HEK293T (cell line): ENCODE data around the gene VPS37C.
"Not testable (repeated sequence)": the region's sequence is repeated elsewhere in the genome, so short reads cannot be mapped to it uniquely, and the experiment has no call there.

Source experiments
- CTCF ChIA-PET: fragments of 350-600 bp; formaldehyde crosslinking; extraction: SDS; loops from one replicate; lab custom pipeline; 2021; ENCODE audit warnings: antibody characterized with exemption, inconsistent platforms; lab: Yijun Ruan, JAX
- POLR2A ChIA-PET: fragments of 350-600 bp; formaldehyde crosslinking; extraction: SDS; loops from one replicate; lab custom pipeline; 2020; ENCODE audit warnings: antibody characterized with exemption, inconsistent platforms; lab: Yijun Ruan, JAX
- DNase-seq: peaks from one replicate; pipeline ENCODE4 v3.0.0; 2012; ENCODE audit warnings: mixed read lengths; ENCODE audit errors: extremely low spot score
- ARNT ChIP-seq: fragments of 450-650 bp; IDR thresholded peaks from 2 replicates; pipeline ENCODE4 v1.6.1; 2017; ENCODE audit warnings: mild to moderate bottlenecking
- BHLHE40 ChIP-seq: fragments of 450-650 bp; IDR thresholded peaks from 2 replicates; pipeline ENCODE4 v1.6.1; 2016; ENCODE audit warnings: mild to moderate bottlenecking, moderate library complexity, borderline replicate concordance
- CTBP1 ChIP-seq: fragments of 450-650 bp; IDR thresholded peaks from 2 replicates; pipeline ENCODE4 v1.6.1; 2016; ENCODE audit warnings: borderline replicate concordance
- ELF4 ChIP-seq: fragments of 450-650 bp; IDR thresholded peaks from 2 replicates; pipeline ENCODE4 v1.6.1; 2017; ENCODE audit warnings: antibody characterized with exemption
- FOXA1 ChIP-seq: fragments of 450-650 bp; IDR thresholded peaks from 2 replicates; pipeline ENCODE4 v1.6.1; 2016; ENCODE audit warnings: mild to moderate bottlenecking
- FOXK2 ChIP-seq: fragments of 450-650 bp; IDR thresholded peaks from 2 replicates; pipeline ENCODE4 v1.6.1; 2016; ENCODE audit warnings: mild to moderate bottlenecking
- FOXM1 ChIP-seq: fragments of 450-650 bp; IDR thresholded peaks from 2 replicates; pipeline ENCODE4 v1.6.1; 2017; ENCODE audit warnings: mild to moderate bottlenecking, borderline replicate concordance
- HDGF ChIP-seq: fragments of 450-650 bp; IDR thresholded peaks from 2 replicates; pipeline ENCODE4 v1.6.1; 2017; ENCODE audit warnings: antibody characterized with exemption, borderline replicate concordance
- L3MBTL2 ChIP-seq: fragments of 450-650 bp; conservative IDR thresholded peaks from 2 replicates; pipeline ENCODE4 v1.6.1; 2016; ENCODE audit warnings: mild to moderate bottlenecking
- LEF1 ChIP-seq: fragments of 450-650 bp; IDR thresholded peaks from 2 replicates; pipeline ENCODE4 v1.6.1; 2017; ENCODE audit warnings: mild to moderate bottlenecking, borderline replicate concordance
- NFRKB ChIP-seq: fragments of 450-650 bp; IDR thresholded peaks from 2 replicates; pipeline ENCODE4 v1.6.1; 2016; ENCODE audit warnings: mild to moderate bottlenecking, moderate library complexity
- SP1 ChIP-seq: fragments of 450-650 bp; IDR thresholded peaks from 2 replicates; pipeline ENCODE4 v1.6.1; 2017
- SUZ12 ChIP-seq: fragments of 450-650 bp; IDR thresholded peaks from 2 replicates; pipeline ENCODE4 v1.6.1; 2016; ENCODE audit warnings: mild to moderate bottlenecking
- TARDBP ChIP-seq: fragments of 450-650 bp; IDR thresholded peaks from 2 replicates; pipeline ENCODE4 v1.6.1; 2016
- ZNF384 ChIP-seq: fragments of 450-650 bp; IDR thresholded peaks from 2 replicates; pipeline ENCODE4 v1.6.1; 2016
- TF ChIP-seq, protein P1 (sequence below): fragments of 450-650 bp; IDR thresholded peaks from 2 replicates; pipeline ENCODE4 v1.6.1; 2016

Gene VPS37C

DNA sequence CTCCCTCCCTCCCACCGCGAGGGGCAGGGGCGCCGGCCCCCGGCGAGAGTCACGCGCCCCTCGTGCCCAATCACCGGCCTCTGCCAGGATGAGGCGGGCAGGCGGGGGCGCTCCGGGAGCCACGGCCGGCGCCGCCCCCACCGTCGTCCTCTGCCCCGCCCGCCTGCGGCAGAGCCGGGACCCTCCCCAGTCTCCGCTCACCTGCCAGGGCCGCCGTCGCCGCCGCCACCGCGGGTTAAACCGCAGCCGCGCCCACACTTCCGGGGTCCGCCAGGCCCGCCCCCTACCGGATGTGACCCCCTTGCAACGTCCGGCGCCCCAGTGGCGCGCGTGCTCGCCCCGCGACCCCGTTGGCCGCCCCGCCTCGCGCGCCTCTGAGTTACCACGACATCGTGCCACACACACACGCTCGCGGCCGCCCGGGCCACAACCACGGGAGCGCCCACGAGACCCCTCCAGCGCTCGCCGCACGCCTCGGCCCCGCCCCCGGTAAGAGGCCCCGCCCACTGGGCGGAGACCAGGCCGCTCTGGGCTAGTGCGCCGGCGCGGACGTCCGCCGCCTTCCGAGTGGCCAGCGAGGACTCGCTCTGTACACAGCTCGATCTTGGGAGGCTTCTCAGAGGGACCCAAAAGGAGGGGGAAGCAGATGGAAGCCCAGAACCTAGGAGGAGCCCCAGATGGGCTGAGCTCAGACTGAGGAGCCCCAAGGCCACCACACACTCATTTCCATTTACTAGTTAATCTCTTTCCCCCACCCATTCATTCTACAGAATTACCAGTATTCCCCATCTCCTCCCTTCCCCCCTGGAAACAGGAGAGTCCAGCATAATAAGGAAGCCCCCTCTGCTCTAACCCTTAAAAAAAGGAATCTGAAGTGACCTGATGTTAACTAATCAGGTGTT is at the start of gene VPS37C:
Gene VPS37C, minus strand, starts transcription at position 237 of the 902 bp plus-strand sequence. CDS start 22,597 bp downstream, outside the sequence.
- POLR2A ChIA-PET: interaction anchor here (0.6 to 1.4 kb wide), 13 partner anchors 8 to 255 kb away, joined by 3 to 10 read pairs (median 4); partner anchors contain the start of genes PRPF19 and TMEM216
- CTCF ChIA-PET: no interaction called here
- no peak; the same call in 1 of the 2 replicates for TF ChIP-seq ELF4
- TF ChIP-seq TARDBP: no peak
- TF ChIP-seq ZNF384: no peak
- no peak; the same call in 1 of the 2 replicates for TF ChIP-seq FOXM1
- TF ChIP-seq NFRKB: no peak
- TF ChIP-seq, protein P1, sequence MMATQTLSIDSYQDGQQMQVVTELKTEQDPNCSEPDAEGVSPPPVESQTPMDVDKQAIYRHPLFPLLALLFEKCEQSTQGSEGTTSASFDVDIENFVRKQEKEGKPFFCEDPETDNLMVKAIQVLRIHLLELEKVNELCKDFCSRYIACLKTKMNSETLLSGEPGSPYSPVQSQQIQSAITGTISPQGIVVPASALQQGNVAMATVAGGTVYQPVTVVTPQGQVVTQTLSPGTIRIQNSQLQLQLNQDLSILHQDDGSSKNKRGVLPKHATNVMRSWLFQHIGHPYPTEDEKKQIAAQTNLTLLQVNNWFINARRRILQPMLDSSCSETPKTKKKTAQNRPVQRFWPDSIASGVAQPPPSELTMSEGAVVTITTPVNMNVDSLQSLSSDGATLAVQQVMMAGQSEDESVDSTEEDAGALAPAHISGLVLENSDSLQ: no peak
- no peak for TF ChIP-seq SUZ12
- TF ChIP-seq L3MBTL2: no peak
- no peak for TF ChIP-seq BHLHE40
- TF ChIP-seq FOXA1: no peak
- TF ChIP-seq LEF1: no peak
- TF ChIP-seq SP1: no peak
- TF ChIP-seq FOXK2: no peak
- no peak for TF ChIP-seq ARNT
- no peak for TF ChIP-seq CTBP1
- no peak for TF ChIP-seq HDGF
- DNase-seq: peak; percentile 97

DNA sequence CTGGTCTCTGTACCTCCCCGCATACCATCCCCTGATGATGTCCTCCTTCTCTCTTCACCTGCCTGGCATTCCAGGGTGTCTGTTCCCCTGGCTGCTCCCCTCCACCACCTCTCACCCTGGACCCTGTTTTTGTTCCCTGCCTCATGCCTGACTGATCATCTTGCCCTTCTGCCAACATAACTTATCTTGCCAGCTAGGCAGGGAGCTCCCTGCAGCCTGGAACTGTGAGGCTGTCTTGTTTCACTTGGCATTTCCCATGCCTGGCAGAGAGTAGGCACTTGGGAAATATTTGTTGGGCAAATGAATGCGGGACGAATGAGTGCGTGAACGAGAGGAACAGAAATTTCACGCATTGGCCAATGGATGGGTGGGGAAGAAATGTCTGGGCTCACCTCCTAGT is 49.4 kb upstream of the VPS37C start:
- CTCF ChIA-PET, DNase-seq, POLR2A ChIA-PET: not testable (repeated sequence)

DNA sequence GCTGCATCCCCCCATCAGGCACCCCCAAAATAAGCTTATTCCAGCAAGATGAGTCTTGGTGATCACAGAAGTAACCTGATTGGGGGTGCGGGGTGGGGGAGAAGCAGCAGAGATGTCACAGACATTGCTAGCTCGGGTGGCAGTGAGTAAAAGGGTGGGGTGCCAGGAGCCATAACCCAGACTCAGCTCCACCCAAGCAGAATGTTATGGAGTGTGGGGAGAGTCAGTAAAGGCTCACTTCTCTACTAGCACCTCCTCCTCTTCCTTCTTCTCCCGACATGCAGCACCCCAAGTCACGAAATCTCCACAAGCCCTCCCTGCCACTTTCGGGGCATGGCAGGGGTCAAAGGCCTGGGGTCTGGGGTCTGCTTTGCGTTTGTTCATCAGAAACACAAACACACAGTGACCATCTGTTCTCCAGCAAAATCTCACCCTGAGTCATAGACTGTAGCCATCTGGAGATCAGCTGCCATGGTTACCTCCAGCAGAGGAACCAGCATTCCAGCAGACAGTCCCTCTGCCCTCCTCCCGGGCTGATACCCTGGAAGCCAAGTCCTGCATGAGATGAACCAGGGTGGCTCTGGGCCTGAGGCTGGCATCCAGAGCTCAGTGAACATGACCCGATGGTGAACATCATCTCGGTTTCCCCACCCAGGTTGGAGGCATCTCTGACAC is 46.5 kb upstream of the VPS37C start:
- POLR2A ChIA-PET, CTCF ChIA-PET, DNase-seq: not testable (repeated sequence)

DNA sequence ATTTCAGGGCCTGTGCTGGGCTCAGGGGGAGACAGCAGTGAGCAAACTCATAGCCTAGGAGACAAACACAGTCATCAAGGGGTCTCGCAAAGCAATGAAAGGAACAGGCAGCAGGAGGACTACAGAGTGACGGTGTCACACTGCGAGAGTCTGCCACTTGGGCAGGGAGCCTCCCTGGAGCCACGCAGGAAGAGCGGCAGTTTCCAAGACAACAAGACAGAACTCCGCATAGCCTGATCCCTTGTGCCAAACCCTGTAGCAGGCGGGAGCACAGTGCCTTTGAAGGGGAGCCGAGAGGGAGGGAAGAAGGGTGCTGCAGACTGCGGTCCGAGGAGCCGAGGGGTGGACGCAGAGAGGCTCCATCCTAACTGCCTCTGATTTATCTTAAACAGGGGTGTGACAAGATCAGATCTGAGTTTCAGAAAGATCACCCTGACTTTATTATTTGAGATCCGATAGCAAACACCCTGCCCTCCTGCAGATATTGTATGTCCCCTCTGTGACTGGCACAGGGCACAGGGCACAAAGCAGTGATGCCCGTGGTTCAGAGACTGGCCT is 43.4 kb upstream of the VPS37C start:
- POLR2A ChIA-PET, CTCF ChIA-PET, DNase-seq: not testable (repeated sequence)

DNA sequence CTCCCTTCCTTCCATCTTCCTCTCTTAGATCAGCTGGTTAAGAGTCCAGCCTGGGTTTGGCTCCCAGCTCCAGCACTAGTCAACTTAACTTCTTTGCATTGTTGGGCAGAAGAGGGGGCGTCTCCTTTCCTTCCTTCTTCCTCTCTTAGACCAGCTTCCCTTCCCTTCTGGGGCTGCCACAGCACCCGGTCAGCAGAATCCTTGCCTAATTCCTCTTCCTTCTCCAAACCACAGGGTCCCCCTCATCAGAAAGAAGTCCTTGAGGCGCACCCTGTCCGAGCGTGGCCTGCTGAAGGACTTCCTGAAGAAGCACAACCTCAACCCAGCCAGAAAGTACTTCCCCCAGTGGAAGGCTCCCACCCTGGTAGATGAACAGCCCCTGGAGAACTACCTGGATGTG is 42.6 kb upstream of the VPS37C start:
- CTCF ChIA-PET: interaction anchor here (0.7 kb wide), 1 partner anchor 132 kb away, joined by 3 read pairs; no protein-coding TSS in a partner anchor
- POLR2A ChIA-PET, DNase-seq: not testable (repeated sequence)

DNA sequence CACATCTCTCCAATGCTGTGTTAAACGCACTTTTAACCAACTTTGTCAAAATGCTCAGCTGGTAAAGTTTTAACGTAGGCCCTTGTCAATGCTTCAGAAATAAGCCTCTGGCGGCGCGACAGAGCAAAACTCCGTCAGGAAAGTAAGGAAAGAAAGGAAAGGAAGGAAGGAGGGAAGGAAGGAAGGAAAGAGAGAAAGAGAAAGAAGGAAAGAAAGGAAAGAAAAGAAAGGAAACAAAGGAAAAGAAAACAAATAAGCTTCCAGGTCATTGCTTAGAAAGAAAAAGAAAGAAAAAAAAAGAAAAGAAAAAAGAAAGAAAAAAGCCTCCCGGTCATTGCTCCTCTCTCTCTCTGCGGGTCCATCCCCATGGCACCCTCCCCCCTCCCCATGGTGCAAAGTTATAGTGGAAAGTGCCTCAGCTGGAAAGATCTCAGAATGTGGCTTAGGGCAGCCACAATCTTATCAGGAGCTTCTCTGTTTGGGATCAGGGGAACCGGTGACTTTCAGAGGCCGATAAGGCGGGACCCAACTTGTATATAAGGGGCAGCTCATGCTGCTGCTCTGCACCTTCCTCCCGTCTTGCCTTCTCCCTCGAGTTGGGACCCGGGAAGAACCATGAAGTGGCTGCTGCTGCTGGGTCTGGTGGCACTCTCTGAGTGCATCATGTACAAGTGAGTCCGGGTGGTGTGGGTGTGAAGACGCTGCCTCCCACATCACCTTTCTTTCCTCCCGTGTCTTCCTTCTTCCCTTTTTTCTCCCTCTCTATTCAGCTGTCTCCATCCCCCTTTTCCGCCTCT is 41.9 kb upstream of the VPS37C start, which contains the start of gene PGA3:
Gene PGA3, plus strand, starts transcription at position 566 of the 797 bp plus-strand sequence. Its CDS starts 50 bp downstream, at position 616.
- POLR2A ChIA-PET, DNase-seq: not testable (repeated sequence)
- CTCF ChIA-PET: interaction anchor here (0.7 kb wide), 1 partner anchor 133 kb away, joined by 3 read pairs; no protein-coding TSS in a partner anchor

DNA sequence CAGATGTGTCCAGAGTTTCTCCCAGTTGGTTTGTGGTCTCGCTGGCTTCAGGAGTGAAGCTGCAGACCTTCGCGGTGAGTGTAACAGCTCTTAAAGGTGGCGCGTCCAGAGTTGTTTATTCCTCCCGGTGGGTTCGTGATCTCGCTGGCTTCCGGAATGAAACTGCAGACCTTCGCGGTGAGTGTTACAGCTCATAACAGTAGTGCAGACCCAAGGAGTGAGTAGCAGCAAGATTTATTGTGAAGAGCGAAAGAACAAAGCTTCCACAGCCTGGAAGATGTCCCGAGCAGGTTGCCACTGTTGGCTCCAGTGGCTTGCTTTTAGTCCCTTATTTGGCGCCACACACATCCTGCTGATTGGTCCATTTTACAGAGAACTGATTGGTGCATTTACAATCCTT is 40.2 kb upstream of the VPS37C start:
- no peak for TF ChIP-seq ELF4
- TF ChIP-seq L3MBTL2: no peak
- TF ChIP-seq FOXK2: no peak
- TF ChIP-seq TARDBP: no peak
- no peak for TF ChIP-seq BHLHE40
- no peak for TF ChIP-seq NFRKB
- no peak for TF ChIP-seq SP1
- TF ChIP-seq, protein P1: no peak
- no peak for TF ChIP-seq FOXA1
- TF ChIP-seq LEF1: no peak
- TF ChIP-seq ZNF384: no peak
- no peak for TF ChIP-seq FOXM1
- no peak for TF ChIP-seq ARNT
- no peak for TF ChIP-seq SUZ12
- no peak for TF ChIP-seq CTBP1
- TF ChIP-seq HDGF: no peak
- ChIA-PET POLR2A (no interaction called here), CTCF (no interaction called here)
- no peak for DNase-seq
